GM20000 (cell line): Measurements from ENCODE around the gene RGS6.

Experiments used
- DNase-seq: peaks from one replicate; pipeline ENCODE4 v3.0.0; 2012; ENCODE audit warnings: low spot score
- TF ChIP-seq, protein P1 (sequence below): IDR thresholded peaks from 2 replicates; pipeline ENCODE4 v1.5.1; 2012; ENCODE audit warnings: mild to moderate bottlenecking, control low read depth; ENCODE audit errors: extremely low read depth, missing control alignments

The RGS6 gene

DNA sequence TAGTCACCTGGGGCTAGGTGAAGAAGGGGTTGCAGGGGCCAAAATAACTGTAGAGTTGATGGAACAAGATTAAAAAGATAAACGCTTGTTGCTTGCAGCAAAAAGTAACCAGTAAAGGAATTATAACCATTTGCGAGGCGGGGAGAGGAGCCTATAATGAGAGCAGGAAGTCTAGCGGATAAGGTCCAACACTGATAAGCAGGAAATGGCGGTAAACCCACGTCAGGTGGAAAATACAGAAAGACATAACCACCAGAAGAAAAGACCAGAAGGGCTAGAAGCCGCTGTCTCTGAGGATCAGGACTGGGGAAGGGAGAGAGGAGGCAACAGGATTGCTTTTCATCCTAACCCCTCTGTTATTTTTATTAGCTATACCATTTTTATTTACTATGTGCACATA, 658.3 kb downstream of the RGS6 start:
- TF ChIP-seq, protein P1, sequence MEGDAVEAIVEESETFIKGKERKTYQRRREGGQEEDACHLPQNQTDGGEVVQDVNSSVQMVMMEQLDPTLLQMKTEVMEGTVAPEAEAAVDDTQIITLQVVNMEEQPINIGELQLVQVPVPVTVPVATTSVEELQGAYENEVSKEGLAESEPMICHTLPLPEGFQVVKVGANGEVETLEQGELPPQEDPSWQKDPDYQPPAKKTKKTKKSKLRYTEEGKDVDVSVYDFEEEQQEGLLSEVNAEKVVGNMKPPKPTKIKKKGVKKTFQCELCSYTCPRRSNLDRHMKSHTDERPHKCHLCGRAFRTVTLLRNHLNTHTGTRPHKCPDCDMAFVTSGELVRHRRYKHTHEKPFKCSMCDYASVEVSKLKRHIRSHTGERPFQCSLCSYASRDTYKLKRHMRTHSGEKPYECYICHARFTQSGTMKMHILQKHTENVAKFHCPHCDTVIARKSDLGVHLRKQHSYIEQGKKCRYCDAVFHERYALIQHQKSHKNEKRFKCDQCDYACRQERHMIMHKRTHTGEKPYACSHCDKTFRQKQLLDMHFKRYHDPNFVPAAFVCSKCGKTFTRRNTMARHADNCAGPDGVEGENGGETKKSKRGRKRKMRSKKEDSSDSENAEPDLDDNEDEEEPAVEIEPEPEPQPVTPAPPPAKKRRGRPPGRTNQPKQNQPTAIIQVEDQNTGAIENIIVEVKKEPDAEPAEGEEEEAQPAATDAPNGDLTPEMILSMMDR, result no peak

DNA sequence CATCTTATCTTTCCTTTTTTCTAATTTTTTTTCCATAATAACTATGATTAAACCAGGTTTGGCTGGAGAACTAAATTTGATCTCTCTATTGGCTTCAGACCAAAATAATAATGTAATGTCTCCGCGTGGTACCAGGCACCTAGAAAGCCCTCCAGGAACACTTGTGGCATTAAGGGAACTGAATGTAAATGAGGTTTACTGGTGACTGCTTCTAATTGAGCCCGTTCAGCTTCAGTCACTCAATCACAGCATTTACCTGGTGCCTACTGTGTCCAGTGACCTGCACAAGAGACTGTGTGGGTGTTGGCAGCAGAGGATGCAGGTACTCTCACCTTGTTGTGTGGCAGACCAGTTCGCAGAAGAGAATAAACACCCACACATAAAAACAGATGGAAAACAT, 659.2 kb downstream of the RGS6 start:
- DNase-seq, result no peak
- TF ChIP-seq, protein P1, result no peak

More for the DNA sequence above, 658.3 kb downstream of the RGS6 start:
- DNase-seq, result no peak

DNA sequence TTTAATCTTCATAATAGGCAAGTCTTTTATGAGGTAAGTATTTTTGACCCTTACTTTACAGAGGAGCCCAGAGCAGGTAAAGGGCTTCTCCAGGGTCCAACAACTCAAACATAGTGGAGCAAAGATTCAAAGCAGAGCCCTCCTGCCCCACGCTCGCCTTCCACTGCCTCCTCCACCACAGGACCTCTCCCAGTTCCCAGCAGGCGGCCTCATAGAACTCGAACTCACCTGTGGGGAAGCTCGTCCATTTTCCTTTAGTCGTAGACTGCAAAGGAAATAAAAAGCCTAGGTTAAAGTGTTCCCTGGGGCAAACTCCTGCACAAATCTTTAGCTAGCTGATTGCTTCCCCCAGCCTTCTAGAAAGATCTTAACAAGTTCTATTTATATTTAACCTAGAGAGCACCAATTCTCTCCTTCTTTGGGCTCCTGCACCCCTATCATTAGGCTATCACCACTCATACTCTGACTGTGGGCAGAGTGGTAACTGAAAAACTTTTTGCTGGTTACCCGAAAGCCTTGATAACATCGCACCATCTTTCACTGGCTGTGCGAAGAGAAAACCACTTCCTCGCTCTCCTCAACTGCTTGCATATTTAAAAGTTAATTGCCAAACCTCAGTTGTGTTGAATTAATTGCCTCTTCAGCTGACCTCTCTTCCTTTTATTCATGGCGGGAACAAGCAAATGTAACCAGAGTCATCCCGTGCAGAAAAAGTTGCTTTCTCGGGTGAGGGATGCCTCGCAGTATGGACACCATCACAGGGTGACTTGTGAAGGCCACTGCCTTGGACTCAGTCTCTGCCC, 662.1 kb downstream of the RGS6 start:
- TF ChIP-seq, protein P1, result no peak
- DNase-seq, result peak; percentile 27

DNA sequence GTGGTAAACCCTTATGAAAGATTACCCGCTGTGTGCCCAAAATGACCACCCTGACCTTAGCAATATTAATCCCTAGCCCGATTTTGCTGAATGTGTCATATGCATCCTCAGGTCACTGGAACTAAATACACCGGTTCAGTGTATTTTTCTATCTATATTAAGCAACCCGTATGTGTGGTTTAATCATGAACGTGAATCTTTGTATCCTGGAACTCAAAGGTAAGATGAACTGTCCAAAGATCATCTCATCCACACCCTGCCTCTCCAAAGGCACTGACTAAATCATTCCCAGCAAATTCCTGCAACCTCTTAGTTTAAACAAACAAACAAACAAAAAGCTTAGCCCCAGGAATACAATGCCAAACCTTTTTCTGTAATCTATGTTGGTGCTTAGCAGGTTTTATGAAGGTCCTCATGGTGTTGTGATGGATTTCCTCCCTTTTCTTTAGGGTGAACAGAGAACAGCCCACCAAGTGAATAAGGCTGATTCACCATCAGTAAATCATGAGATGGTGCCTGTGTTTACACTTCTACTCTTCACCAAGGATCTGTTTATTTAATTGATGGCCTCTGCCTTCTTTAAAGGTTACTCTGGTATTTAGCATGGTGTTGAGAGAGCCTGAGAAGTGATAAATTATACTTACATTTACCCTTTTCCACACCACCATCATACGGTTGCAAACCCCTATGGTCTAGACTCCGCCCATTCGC, 663.1 kb downstream of the RGS6 start:
- TF ChIP-seq, protein P1, result no peak
- DNase-seq, result no peak

DNA sequence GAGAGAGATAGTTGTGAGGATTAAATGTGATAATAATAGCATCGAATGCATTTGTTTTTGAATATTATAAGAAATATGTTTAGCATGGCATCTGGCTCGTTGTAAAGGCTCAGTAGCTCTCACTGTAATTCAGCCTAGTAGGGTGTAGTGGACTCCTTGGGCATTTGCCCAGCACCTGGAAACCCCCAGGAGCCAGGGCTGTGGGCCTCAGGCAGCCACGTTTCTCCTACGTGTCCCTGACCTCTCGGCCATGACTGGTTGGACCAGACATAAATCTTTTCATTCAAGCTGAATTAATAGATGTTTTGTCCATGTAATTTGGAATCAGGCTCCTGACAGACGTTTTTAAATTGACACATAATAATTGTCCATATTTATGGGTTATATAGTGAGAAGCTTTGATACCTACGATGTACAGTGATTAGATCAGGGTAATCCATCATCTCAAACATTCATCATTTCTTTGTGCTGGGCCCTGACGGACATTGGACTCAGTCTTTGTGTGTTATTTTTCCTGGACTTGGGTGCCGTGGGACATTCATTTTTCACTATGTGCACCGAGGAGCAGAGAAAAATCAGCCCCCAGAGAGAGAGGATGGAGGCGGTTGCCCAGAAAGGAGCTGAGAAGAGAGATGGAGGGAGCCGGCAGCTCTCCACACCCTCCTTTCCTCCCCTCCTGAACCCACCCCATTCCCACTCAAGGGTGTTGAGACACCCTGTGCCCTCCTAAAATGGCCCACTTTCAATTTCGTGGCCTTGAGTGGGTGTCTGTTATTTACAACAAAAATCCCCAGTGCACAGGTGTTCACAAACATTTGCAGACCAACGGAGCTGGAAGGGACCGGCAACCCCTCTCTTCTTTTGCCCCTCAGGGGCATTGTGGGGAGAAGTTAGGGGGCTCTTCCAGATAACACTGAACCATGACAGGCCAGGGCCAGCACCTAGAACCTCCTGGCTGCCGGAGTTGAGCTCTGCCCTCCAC, 665.3 kb downstream of the RGS6 start:
- TF ChIP-seq, protein P1, result no peak
- no peak for DNase-seq

DNA sequence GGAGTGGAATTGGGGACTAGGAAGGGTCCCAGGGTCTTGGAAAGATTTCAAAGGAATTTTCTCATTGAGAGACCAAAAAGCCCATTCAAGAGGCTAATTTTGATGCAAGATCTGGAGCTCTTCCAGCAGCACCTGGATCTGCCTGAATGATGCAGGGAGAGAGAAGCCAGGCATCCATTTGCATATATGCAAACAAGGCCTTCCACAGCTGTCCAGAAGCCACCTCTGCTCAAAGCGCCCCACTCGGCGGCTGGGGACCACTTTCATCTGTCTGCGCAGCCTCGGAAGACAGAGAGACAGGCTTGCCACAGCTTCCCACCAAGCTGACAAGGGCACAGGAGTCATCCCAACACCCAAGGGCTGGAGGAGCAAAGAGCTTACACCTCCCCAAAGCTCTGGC, 666.1 kb downstream of the RGS6 start:
- TF ChIP-seq, protein P1, result no peak
- DNase-seq, result peak; percentile 41
